B cell (primary cell): Measurements from ENCODE around the gene DEPDC4. TPM values are rescaled to one million over a fixed set of nuclear protein-coding genes. Genes with fewer than 3 reads are reported as not detected.

Source experiments
- ATAC-seq: fragments of 200-7000 bp; cut with Tn5 transposase; one replicate; pipeline ENCODE4 v1.10.0; 2021; ENCODE audit warnings: low read depth, mild to moderate bottlenecking, moderate number of reproducible peaks, moderate library complexity
- CTCF ChIA-PET: fragments of 350-600 bp; sonication (Branson Sonifier 250); formaldehyde crosslinking; loops from one replicate; lab custom pipeline; 2021; ENCODE audit warnings: antibody characterized with exemption, inconsistent platforms; lab: Charles Lee
- POLR2A ChIA-PET: fragments of 350-600 bp; sonication (Branson Sonifier 250); formaldehyde crosslinking; loops from one replicate; lab custom pipeline; 2021; ENCODE audit warnings: antibody characterized with exemption; lab: Charles Lee
- DNase-seq: peaks from one replicate; pipeline ENCODE4 v3.0.0; 2013
- H2AFZ ChIP-seq: 2 replicates; pipeline ENCODE4 v1.6.1; 2012; ENCODE audit warnings: mild to moderate bottlenecking, low read depth, low read length; ENCODE audit not compliant: insufficient read depth, poor library complexity, severe bottlenecking
- H3K27ac ChIP-seq, 2 donors: 1 replicate in 1 of 2; 2 replicates in 1 of 2; pipeline ENCODE4 v1.5.1; 2012 to 2013; ENCODE audit warnings: low read length in 2 of 2, mild to moderate bottlenecking in 2 of 2, moderate library complexity in 1 of 2
- H3K27me3 ChIP-seq, 4 experiments: fragments of 200-600 bp in 1 of 4; sonication (generic) in 1 of 4; replicated peaks in 1 of 4; 1 replicate in 2 of 4; 2 replicates in 2 of 4; pipeline versions ENCODE4 v1.6.1 to v1.7.0; 2013 to 2016; ENCODE audit warnings: low read length in 3 of 4, mild to moderate bottlenecking in 2 of 4, mixed read lengths in 1 of 4, moderate library complexity in 1 of 4; ENCODE audit not compliant: insufficient read depth in 4 of 4, control insufficient read depth in 3 of 4; ENCODE audit errors: control extremely low read depth in 1 of 4
- H3K36me3 ChIP-seq, 2 experiments: replicated peaks in 1 of 2; 1 replicate in 1 of 2; 2 replicates in 1 of 2; pipeline versions ENCODE4 v1.6.1 to v1.7.1; 2013; ENCODE audit warnings: low read length in 1 of 2; ENCODE audit not compliant: insufficient read depth in 2 of 2, control insufficient read depth in 1 of 2; ENCODE audit errors: control extremely low read depth in 1 of 2, extremely low read depth in 1 of 2
- H3K4me1 ChIP-seq, 2 donors: fragments of 200-600 bp in 1 of 2; sonication (generic) in 1 of 2; 1 replicate in 1 of 2; 2 replicates in 1 of 2; pipeline versions ENCODE4 v1.5.1 to v1.6.1; 2013 to 2017; ENCODE audit warnings: low read length in 2 of 2; ENCODE audit not compliant: control insufficient read depth in 2 of 2, insufficient read depth in 2 of 2
- H3K4me2 ChIP-seq: replicated peaks from 2 replicates; pipeline ENCODE3; 2012; ENCODE audit warnings: mild to moderate bottlenecking, low read depth, low read length; ENCODE audit not compliant: poor library complexity, severe bottlenecking
- H3K4me3 ChIP-seq, 5 experiments: fragments of 200-600 bp in 1 of 5; sonication (generic) in 1 of 5; 1 replicate in 3 of 5; 2 replicates in 2 of 5; pipeline versions ENCODE4 v1.5.1 to v1.7.0; 2011 to 2016; ENCODE audit warnings: low read length in 4 of 5, mild to moderate bottlenecking in 4 of 5, low read depth in 2 of 5, control low read depth in 1 of 5, moderate library complexity in 1 of 5; ENCODE audit not compliant: insufficient read depth in 1 of 5; ENCODE audit errors: control extremely low read depth in 1 of 5, extremely low read depth in 1 of 5
- H3K79me2 ChIP-seq: fragments of 200-600 bp; sonication (generic); one replicate; pipeline ENCODE4 v1.6.0; 2016; ENCODE audit warnings: low read length; ENCODE audit not compliant: control insufficient read depth, insufficient read depth
- H3K9ac ChIP-seq: fragments of 200-600 bp; sonication (generic); 2 replicates; pipeline ENCODE4 v1.6.1; 2017; ENCODE audit warnings: mild to moderate bottlenecking, low read length, moderate library complexity
- H3K9me3 ChIP-seq, 3 donors: one replicate each; pipeline versions ENCODE4 v1.6.1 to v1.7.1; 2013; ENCODE audit warnings: low read length in 2 of 3; ENCODE audit not compliant: control insufficient read depth in 2 of 3, insufficient read depth in 1 of 3; ENCODE audit errors: control extremely low read depth in 1 of 3
- H4K20me1 ChIP-seq: 2 replicates; pipeline ENCODE4 v1.6.0; 2012; ENCODE audit warnings: mild to moderate bottlenecking, low read length; ENCODE audit not compliant: insufficient read depth, control insufficient read depth, poor library complexity, severe bottlenecking
- H3K27ac Mint-ChIP-seq: one replicate; pipeline ENCODE4 v1.8.0; 2021; ENCODE audit warnings: mixed read lengths
- H3K27me3 Mint-ChIP-seq: one replicate; pipeline ENCODE4 v1.8.0; 2021; ENCODE audit warnings: mixed read lengths
- H3K4me1 Mint-ChIP-seq: one replicate; pipeline ENCODE4 v1.8.0; 2021; ENCODE audit warnings: mixed read lengths
- H3K4me3 Mint-ChIP-seq: one replicate; pipeline ENCODE4 v1.8.0; 2021; ENCODE audit warnings: mixed read lengths
- H3K9me3 Mint-ChIP-seq: one replicate; pipeline ENCODE4 v1.8.0; 2022; ENCODE audit warnings: mixed read lengths; ENCODE audit not compliant: insufficient read depth
- EZH2 ChIP-seq: IDR thresholded peaks from 2 replicates; pipeline ENCODE4 v1.6.1; 2012; ENCODE audit warnings: borderline replicate concordance, low read depth, mild to moderate bottlenecking, moderate library complexity, low read length; ENCODE audit not compliant: insufficient read depth, poor library complexity, severe bottlenecking
- WGBS: methylation state at CpG from one replicate; pipeline ENCODE4 v1.1.5; 2013; ENCODE audit warnings: missing lambda C conversion rate; ENCODE audit not compliant: insufficient coverage; 5-methylcytosine and 5-hydroxymethylcytosine counted together
- intact Hi-C: fragments of 100-400 bp; cut with micrococcal nuclease; formaldehyde crosslinking; loops from one replicate; pipeline ENCODE4 v1.10.0; 2022
- polyA minus RNA-seq: library from RNA; depleted of rRNA, polyadenylated mRNA; stranded (reverse); fragments of >200 nt; gene quantifications from 2 replicates; pipeline ENCODE4 v1.2.3, GENCODE V29; 2012
- polyA plus RNA-seq: library from polyadenylated mRNA; depleted of rRNA; stranded (reverse); fragments of >200 nt; gene quantifications from 2 replicates; pipeline ENCODE4 v1.2.3, GENCODE V29; 2012
- total RNA-seq, 2 donors: library from RNA; stranded (reverse); fragments of 120-200 nt in 1 of 2; gene quantifications; 1 replicate in 1 of 2; 2 replicates in 1 of 2; pipeline versions ENCODE4 v1.2.3 to v1.2.4, GENCODE V29; 2013 to 2022
- TF ChIP-seq, protein P1 (sequence below): fragments of 200-600 bp; IDR thresholded peaks from one replicate; pipeline ENCODE4 v1.8.0; 2022; ENCODE audit warnings: antibody characterized with exemption, mild to moderate bottlenecking

Gene DEPDC4
- total RNA-seq, result 0.36 and 1.2 TPM in 2 replicates
- total RNA-seq (2013), result 0.70 TPM
- polyA plus RNA-seq, result 1.8 and 3.1 TPM in 2 replicates
- 0.14 TPM in 1 of 2 replicates, not detected in the other for polyA minus RNA-seq

- peaks cover 47% of the 10 kb centered on the region for H3K79me2 ChIP-seq
- DNase-seq (peak; percentile 98), ATAC-seq (peak; percentile 93)
- peak within 1 kb of the TSS; percentile 94 for H3K27ac Mint-ChIP-seq
- peaks cover 7% of the 10 kb centered on the region for H4K20me1 ChIP-seq
- peak within 1 kb of the TSS; percentile 81 to 95 (median 89) for H3K4me3 ChIP-seq
- no peaks in the 10 kb centered on the region for H3K36me3 ChIP-seq
- H3K27ac ChIP-seq, result peak within 1 kb of the TSS; percentile 92 to 93
- H3K9ac ChIP-seq, result peak within 1 kb of the TSS; percentile 93
- ChIA-PET CTCF (interaction anchor here (1.4 to 2.7 kb wide), 4 partner anchors 9 to 67 kb away, joined by 4 to 12 read pairs (median 5); partner anchors contain the start of gene ACTR6), POLR2A (interaction anchor here (0.5 to 1.3 kb wide), 3 partner anchors 50 to 104 kb away, joined by 4 to 9 read pairs (median 8); partner anchors contain the start of gene ACTR6)
- peaks cover 37% of the 10 kb centered on the region for H3K4me1 Mint-ChIP-seq
- peaks cover 22 to 23% of the 10 kb centered on the region in 2 donors for H3K4me1 ChIP-seq
- WGBS, result under 1% methylated on average over 56 of the region's 62 CpGs
- no peaks in the 10 kb centered on the region for H3K27me3 ChIP-seq
- H3K4me3 Mint-ChIP-seq, result peak within 1 kb of the TSS; percentile 99
- H2AFZ ChIP-seq, result peak within 1 kb of the TSS; percentile 98
- H3K9me3 ChIP-seq, result no peaks in the 10 kb centered on the region
- intact Hi-C loops, result loop anchor here (1.0 to 10.0 kb wide), 5 partner anchors 67 to 1752 kb away; partner anchors contain the start of genes ACTR6, BLTP3B, GAS2L3 and TMPO
- peak within 1 kb of the TSS; percentile 88 for H3K4me2 ChIP-seq
- no peaks in the 10 kb centered on the region for H3K27me3 Mint-ChIP-seq
- TF ChIP-seq, protein P1, sequence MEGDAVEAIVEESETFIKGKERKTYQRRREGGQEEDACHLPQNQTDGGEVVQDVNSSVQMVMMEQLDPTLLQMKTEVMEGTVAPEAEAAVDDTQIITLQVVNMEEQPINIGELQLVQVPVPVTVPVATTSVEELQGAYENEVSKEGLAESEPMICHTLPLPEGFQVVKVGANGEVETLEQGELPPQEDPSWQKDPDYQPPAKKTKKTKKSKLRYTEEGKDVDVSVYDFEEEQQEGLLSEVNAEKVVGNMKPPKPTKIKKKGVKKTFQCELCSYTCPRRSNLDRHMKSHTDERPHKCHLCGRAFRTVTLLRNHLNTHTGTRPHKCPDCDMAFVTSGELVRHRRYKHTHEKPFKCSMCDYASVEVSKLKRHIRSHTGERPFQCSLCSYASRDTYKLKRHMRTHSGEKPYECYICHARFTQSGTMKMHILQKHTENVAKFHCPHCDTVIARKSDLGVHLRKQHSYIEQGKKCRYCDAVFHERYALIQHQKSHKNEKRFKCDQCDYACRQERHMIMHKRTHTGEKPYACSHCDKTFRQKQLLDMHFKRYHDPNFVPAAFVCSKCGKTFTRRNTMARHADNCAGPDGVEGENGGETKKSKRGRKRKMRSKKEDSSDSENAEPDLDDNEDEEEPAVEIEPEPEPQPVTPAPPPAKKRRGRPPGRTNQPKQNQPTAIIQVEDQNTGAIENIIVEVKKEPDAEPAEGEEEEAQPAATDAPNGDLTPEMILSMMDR, result no peak
- TF ChIP-seq EZH2, result no peak
- no peaks in the 10 kb centered on the region for H3K9me3 Mint-ChIP-seq
These were observed at the start of gene DEPDC4, which contains the start of gene SCYL2 for GRCh38 chr12:100266835-100267602. Gene DEPDC4 (minus strand): TSS chr12:100267079. CDS start chr12:100267076, 3 bp downstream. Gene SCYL2 (plus strand): TSS chr12:100267177. CDS start chr12:100282971, 15,794 bp downstream.

- no peaks in the 10 kb centered on the region for H4K20me1 ChIP-seq
- intact Hi-C loops, result no loop called here
- Mint-ChIP-seq H3K9me3 (peaks cover 4% of the 10 kb centered on the region), H3K4me3 (no peak overlapping the region), H3K27me3 (no peaks in the 10 kb centered on the region), H3K4me1 (no peaks in the 10 kb centered on the region), H3K27ac (no peak overlapping the region)
- H3K9me3 ChIP-seq, result no peaks in the 10 kb centered on the region
- CTCF ChIA-PET, result no interaction called here
- no CpG with 5 or more reads among the region's 1 CpG for WGBS
- H3K9ac ChIP-seq, result no peak overlapping the region
- H3K4me1 ChIP-seq, result no peaks in the 10 kb centered on the region
- H2AFZ ChIP-seq, result no peak overlapping the region
- peaks cover 11 to 19% of the 10 kb centered on the region in 2 experiments for H3K36me3 ChIP-seq
- no peak overlapping the region for H3K4me2 ChIP-seq
- H3K27ac ChIP-seq, result no peak overlapping the region
- POLR2A ChIA-PET, result no interaction called here
- DNase-seq (no peak), ATAC-seq (no peak)
- no peaks in the 10 kb centered on the region for H3K79me2 ChIP-seq
- H3K27me3 ChIP-seq, result no peaks in the 10 kb centered on the region
- TF ChIP-seq, protein P1, result no peak
- TF ChIP-seq EZH2, result no peak
- H3K4me3 ChIP-seq, result no peak overlapping the region
These were observed 44.4 kb upstream of the DEPDC4 start for GRCh38 chr12:100311317-100311716.
